ENCODE data around the gene SLC45A2.
"Not testable (repeated sequence)": the region's sequence is repeated elsewhere in the genome, so short reads cannot be mapped to it uniquely, and the experiment has no call there.

SLC45A2 gene

GRCh38 chr5:33906248-33906647 is 78.2 kb downstream of the SLC45A2 start:
- not testable (repeated sequence) for DNase-seq

GRCh38 chr5:33905381-33905780 is 79.1 kb downstream of the SLC45A2 start:
- DNase-seq: no peak

- DNase-seq: no peak
Observed at GRCh38 chr5:33903118-33903517, 81.4 kb downstream of the SLC45A2 start.

GRCh38 chr5:33901156-33901555 is 83.3 kb downstream of the SLC45A2 start:
- DNase-seq: no peak
